ENCODE data around the gene SYT12.

SYT12 gene

DNA sequence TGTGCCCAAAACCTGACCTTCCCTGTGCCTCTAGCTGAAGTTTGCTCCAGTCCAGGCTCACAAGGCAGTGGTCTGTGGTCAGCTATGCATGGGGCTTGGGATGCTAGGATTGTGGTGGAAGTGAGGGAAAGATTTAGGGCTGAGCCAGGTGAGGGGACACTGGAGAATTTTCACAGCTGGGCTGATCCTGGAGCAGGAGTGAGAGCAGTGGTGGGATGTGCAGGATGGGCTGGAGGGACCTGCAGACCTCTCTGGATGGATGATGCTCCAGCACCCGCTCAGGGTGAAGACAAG lies 72.2 kb downstream of the SYT12 start (continued):
- TF ChIP-seq HOXC10 (CRISPR knock-in tag; IDR thresholded peaks at IDR 0.05) (no peak), ZNF214 (tag by site-specific recombination; IDR thresholded peaks at IDR 0.05; ENCODE audit: borderline replicate concordance) (no peak), ZNF155 (tag by site-specific recombination; IDR thresholded peaks at IDR 0.05) (no peak), ZSCAN16 (tag by site-specific recombination; IDR thresholded peaks at IDR 0.05) (no peak), ZNF335 (tag by site-specific recombination; conservative IDR thresholded peaks at IDR 0.05) (no peak)

DNA sequence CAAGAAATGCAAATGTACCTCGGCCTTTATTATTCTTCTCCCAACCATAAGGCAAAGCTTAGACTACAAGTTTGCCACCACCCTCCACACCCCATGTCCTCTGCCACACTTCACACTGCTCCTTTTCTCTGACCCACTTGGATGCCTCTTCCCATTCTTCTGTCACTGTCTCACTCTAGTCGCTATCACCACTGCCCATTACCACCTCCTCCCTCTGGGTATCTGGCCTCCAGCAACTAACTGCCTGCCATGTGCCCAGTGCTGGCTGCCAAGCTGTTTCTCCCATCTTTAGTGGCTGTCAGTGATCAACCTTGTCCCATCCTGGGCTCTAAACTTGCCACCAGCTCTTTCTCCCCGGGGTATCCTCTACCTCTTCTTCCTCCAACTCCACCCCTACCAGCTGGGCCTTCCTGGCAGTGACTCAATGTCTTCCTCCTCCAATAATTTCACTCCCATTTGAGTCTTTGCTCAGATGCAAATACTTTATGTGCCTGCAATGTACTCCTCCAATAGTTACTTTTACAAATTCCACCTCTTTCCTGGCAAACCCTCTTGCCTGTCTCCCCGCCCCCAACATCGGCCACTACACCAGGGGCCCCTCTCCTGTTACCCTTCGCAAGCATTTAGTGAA lies 76.0 kb downstream of the SYT12 start:
- peak; percentile 63 for TF ChIP-seq ZNF623 (tag by site-specific recombination; IDR thresholded peaks at IDR 0.05)
- TF ChIP-seq YY2 (tag by site-specific recombination; IDR thresholded peaks at IDR 0.05) = 0 out of 2 replicates have a peak, but pooled peaks have one; percentile 20
- no peak for TF ChIP-seq KLF7 (tag by site-specific recombination; IDR thresholded peaks at IDR 0.05; ENCODE audit: borderline replicate concordance)
- no peaks in the 10 kb centered on the region for H3K9me3 ChIP-seq (ENCODE audit: control insufficient read depth, insufficient read depth, low read depth, low read length)
- H3K4me3 ChIP-seq (ENCODE audit: low read depth, low read length) = no peak overlapping the region
- CTCF ChIA-PET = interaction anchor here (0.6 kb wide), 2 partner anchors 17 to 24 kb away, joined by 3 to 5 read pairs; no protein-coding TSS in a partner anchor
- H3K36me3 ChIP-seq (ENCODE audit: control insufficient read depth in 2 of 2, insufficient read depth in 1 of 2, low read length in 2 of 2) = no peaks in the 10 kb centered on the region
- POLR2A ChIA-PET = no interaction called here
- no peak overlapping the region for H3K27ac ChIP-seq (ENCODE audit: extremely low read depth, low read depth, low read length)
- no peaks in the 10 kb centered on the region for H3K4me1 ChIP-seq (ENCODE audit: control insufficient read depth, insufficient read depth, low read length)

- no peak overlapping the region for H3K27ac ChIP-seq (ENCODE audit: extremely low read depth, low read depth, low read length)
- H3K9me3 ChIP-seq (ENCODE audit: control insufficient read depth, insufficient read depth, low read depth, low read length) = no peaks in the 10 kb centered on the region
- no peaks in the 10 kb centered on the region for H3K4me1 ChIP-seq (ENCODE audit: control insufficient read depth, insufficient read depth, low read length)
- no peaks in the 10 kb centered on the region for H3K36me3 ChIP-seq (ENCODE audit: control insufficient read depth in 2 of 2, insufficient read depth in 1 of 2, low read length in 2 of 2)
- TF ChIP-seq ZNF148 (tag by site-specific recombination; IDR thresholded peaks at IDR 0.05; ENCODE audit: borderline replicate concordance) = no peak
- no peak for TF ChIP-seq ZNF239 (tag by site-specific recombination; IDR thresholded peaks at IDR 0.05)
- no peak for TF ChIP-seq ZNF626 (tag by site-specific recombination; IDR thresholded peaks at IDR 0.05)
- no peak for TF ChIP-seq ZNF416 (tag by site-specific recombination; IDR thresholded peaks at IDR 0.05)
- H3K4me3 ChIP-seq (ENCODE audit: low read depth, low read length) = no peak overlapping the region
- ChIA-PET POLR2A (no interaction called here), CTCF (no interaction called here)
Measured at GRCh38 chr11:67099831-67100324, 76.9 kb downstream of the SYT12 start.
